ENCODE results near the gene CSTB.
A peak's percentile ranks its signal among the peaks of the same experiment; 100 is the strongest.

Gene CSTB

GRCh38 chr21:43726686-43727518 is 49.2 kb downstream of the CSTB start:
- H3K27ac ChIP-seq = peak overlapping the region; percentile 73
- TF ChIP-seq CTCF (conservative IDR thresholded peaks at IDR 0.05) = no peak

Measured in VCaP (cell line).